ENCODE measurements around the gene SLC16A8. TPM values are rescaled to one million over a fixed set of nuclear protein-coding genes. Genes with fewer than 3 reads are reported as not detected.

Gene SLC16A8
- total RNA-seq, 2 donors from 2014 or later = 0.57 to 1.1 TPM

- DNase-seq = no peak
- Histone ChIP-seq H3K27ac (ENCODE audit: low read depth, low read length) (no peak overlapping the region), H3K4me1 (ENCODE audit: control insufficient read depth, insufficient read depth, low read length) (no peaks in the 10 kb centered on the region), H3K36me3 (ENCODE audit: control insufficient read depth, insufficient read depth, low read length) (no peaks in the 10 kb centered on the region), H3K9ac (ENCODE audit: extremely low read depth, low read length, poor library complexity, severe bottlenecking) (no peak overlapping the region), H3K27me3 (ENCODE audit: control insufficient read depth, insufficient read depth, low read length, poor library complexity, severe bottlenecking) (peaks cover 4% of the 10 kb centered on the region), H3K4me3 (ENCODE audit: low read length) (no peak overlapping the region), H3K9me3 (ENCODE audit: control insufficient read depth, low read length) (no peaks in the 10 kb centered on the region)
- Mint-ChIP-seq H3K4me1 (peaks cover 6% of the 10 kb centered on the region), H3K9me3 (no peaks in the 10 kb centered on the region), H3K4me3 (no peak overlapping the region), H3K27me3 (ENCODE audit: insufficient read depth) (no peaks in the 10 kb centered on the region), H3K27ac (no peak overlapping the region), H3K36me3 (ENCODE audit: low read depth) (peaks cover 2% of the 10 kb centered on the region)
- TF ChIP-seq, protein P1, sequence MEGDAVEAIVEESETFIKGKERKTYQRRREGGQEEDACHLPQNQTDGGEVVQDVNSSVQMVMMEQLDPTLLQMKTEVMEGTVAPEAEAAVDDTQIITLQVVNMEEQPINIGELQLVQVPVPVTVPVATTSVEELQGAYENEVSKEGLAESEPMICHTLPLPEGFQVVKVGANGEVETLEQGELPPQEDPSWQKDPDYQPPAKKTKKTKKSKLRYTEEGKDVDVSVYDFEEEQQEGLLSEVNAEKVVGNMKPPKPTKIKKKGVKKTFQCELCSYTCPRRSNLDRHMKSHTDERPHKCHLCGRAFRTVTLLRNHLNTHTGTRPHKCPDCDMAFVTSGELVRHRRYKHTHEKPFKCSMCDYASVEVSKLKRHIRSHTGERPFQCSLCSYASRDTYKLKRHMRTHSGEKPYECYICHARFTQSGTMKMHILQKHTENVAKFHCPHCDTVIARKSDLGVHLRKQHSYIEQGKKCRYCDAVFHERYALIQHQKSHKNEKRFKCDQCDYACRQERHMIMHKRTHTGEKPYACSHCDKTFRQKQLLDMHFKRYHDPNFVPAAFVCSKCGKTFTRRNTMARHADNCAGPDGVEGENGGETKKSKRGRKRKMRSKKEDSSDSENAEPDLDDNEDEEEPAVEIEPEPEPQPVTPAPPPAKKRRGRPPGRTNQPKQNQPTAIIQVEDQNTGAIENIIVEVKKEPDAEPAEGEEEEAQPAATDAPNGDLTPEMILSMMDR (conservative IDR thresholded peaks at IDR 0.05) = no peak
- 93 to 98% methylated on average over 5 to 15 of the region's 15 CpGs for WGBS, 2 experiments (ENCODE audit: insufficient coverage in 1 of 2, insufficient read length in 1 of 2)
These were observed 24.8 kb upstream of the SLC16A8 start for GRCh38 chr22:38108561-38109319.

DNA sequence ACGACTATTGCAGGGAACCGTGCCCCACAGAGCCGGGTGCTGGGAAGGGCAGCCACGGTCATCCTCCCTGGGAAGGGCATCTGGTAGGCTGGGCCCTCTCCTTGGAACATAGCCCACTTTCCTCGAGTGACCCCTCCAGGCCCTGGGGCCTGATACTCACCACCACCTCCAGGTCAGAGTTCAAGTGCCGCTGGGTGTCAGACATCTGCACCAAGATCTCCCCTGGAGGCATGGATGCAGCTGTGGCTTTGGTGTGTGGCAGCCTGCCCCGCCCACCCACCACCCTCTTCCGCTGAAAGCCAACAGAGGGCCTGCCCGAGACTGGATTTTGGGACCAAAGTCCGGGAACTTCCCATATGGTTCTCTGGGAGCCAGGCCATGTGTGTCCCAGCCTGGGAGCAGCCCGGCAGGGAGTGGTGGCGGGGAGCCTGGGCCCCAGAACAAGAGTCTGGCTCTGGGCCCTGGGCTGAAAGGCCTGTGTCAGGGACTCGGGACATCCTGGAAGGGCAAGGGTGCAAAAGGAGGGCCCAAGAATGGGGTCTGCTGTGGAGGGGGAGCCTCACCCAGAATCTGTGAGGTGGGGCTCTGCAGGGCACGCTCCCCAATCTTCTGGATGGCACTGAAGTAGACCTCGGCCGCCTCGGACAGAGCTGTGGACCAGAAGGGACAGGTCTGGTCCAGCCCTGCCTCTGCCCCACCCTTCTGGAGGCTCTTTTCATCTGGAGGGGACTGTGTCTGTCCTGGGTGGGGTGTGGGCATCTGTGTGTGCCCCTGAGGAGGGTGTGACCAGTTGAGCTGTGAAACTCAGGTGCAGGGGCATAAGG, 23.9 kb upstream of the SLC16A8 start:
- Mint-ChIP-seq H3K9me3 (no peaks in the 10 kb centered on the region), H3K36me3 (ENCODE audit: low read depth) (no peaks in the 10 kb centered on the region), H3K27ac (no peak overlapping the region), H3K4me1 (peaks cover 6% of the 10 kb centered on the region), H3K27me3 (ENCODE audit: insufficient read depth) (no peaks in the 10 kb centered on the region), H3K4me3 (no peak overlapping the region)
- no peaks in the 10 kb centered on the region for H3K36me3 ChIP-seq (ENCODE audit: control insufficient read depth, insufficient read depth, low read length)
- peaks cover 4% of the 10 kb centered on the region for H3K27me3 ChIP-seq (ENCODE audit: control insufficient read depth, insufficient read depth, low read length, poor library complexity, severe bottlenecking)
- WGBS, 2 experiments (ENCODE audit: insufficient coverage in 1 of 2, insufficient read length in 1 of 2) = 87 to 88% methylated on average over 8 to 17 of the region's 17 CpGs
- no peaks in the 10 kb centered on the region for H3K4me1 ChIP-seq (ENCODE audit: control insufficient read depth, insufficient read depth, low read length)
- no peak overlapping the region for H3K9ac ChIP-seq (ENCODE audit: extremely low read depth, low read length, poor library complexity, severe bottlenecking)
- H3K4me3 ChIP-seq (ENCODE audit: low read length) = no peak overlapping the region
- no peak for DNase-seq
- TF ChIP-seq, protein P1 (conservative IDR thresholded peaks at IDR 0.05) = no peak
- H3K27ac ChIP-seq (ENCODE audit: low read depth, low read length) = no peak overlapping the region
- H3K9me3 ChIP-seq (ENCODE audit: control insufficient read depth, low read length) = no peaks in the 10 kb centered on the region

DNA sequence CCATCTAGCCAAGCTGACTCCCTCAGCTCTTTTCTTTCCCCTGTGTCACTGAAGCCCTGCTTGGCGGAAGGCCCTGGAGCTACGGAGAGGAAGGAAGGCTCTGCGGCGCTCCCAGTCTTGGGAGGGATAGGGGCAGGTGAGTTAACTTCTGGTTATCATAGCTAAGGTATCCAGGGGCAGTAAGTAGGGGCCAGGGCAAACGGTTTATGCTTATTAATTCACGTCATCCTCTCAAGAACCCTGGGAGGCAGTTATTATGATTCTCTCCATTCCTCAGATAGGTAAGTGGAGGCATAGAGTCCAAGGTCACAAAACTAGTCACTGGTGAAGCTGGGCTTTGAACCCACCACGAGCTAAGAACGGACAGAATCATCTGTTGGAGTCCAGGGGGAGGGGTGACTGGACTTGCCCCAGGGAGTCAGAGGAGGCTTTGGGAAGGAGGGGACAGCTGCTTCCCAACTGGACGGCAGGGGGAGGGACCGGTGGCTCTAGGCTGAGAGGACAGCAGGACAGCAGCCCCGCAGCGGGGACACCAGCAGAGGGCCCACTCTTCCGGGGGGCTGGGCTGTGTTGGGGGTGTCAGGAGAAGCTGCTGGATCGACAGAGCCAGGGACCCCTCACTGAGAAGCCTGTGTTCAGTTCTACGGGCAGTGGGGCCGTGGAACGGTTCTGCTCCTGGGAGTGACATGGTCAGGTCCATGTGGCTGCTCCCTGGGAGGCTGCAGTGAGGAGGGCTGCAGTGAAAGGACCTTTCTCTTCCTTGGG, 23.0 kb upstream of the SLC16A8 start:
- H3K9me3 ChIP-seq (ENCODE audit: control insufficient read depth, low read length) = no peaks in the 10 kb centered on the region
- TF ChIP-seq, protein P1 (conservative IDR thresholded peaks at IDR 0.05) = no peak
- WGBS, 2 experiments (ENCODE audit: insufficient coverage in 1 of 2, insufficient read length in 1 of 2) = 78 to 85% methylated on average over 9 to 17 of the region's 17 CpGs
- no peak overlapping the region for H3K27ac Mint-ChIP-seq
- no peak for DNase-seq
- peaks cover 6% of the 10 kb centered on the region for H3K4me1 Mint-ChIP-seq
- no peaks in the 10 kb centered on the region for H3K36me3 ChIP-seq (ENCODE audit: control insufficient read depth, insufficient read depth, low read length)
- no peak overlapping the region for H3K27ac ChIP-seq (ENCODE audit: low read depth, low read length)
- H3K36me3 Mint-ChIP-seq (ENCODE audit: low read depth) = no peaks in the 10 kb centered on the region
- no peak overlapping the region for H3K4me3 Mint-ChIP-seq
- no peaks in the 10 kb centered on the region for H3K27me3 Mint-ChIP-seq (ENCODE audit: insufficient read depth)
- H3K4me1 ChIP-seq (ENCODE audit: control insufficient read depth, insufficient read depth, low read length) = no peaks in the 10 kb centered on the region
- H3K9ac ChIP-seq (ENCODE audit: extremely low read depth, low read length, poor library complexity, severe bottlenecking) = no peak overlapping the region
- no peak overlapping the region for H3K4me3 ChIP-seq (ENCODE audit: low read length)
- no peaks in the 10 kb centered on the region for H3K9me3 Mint-ChIP-seq
- H3K27me3 ChIP-seq (ENCODE audit: control insufficient read depth, insufficient read depth, low read length, poor library complexity, severe bottlenecking) = peaks cover 4% of the 10 kb centered on the region

Measured in endodermal cell (in vitro differentiated cells).